HEK293T (cell line): ENCODE results near the gene SPIRE1.

Source experiments
- CTCF ChIA-PET: fragments of 350-600 bp; formaldehyde crosslinking; extraction: SDS; loops from one replicate; lab custom pipeline; 2021; ENCODE audit warnings: antibody characterized with exemption, inconsistent platforms; lab: Yijun Ruan, JAX
- POLR2A ChIA-PET: fragments of 350-600 bp; formaldehyde crosslinking; extraction: SDS; loops from one replicate; lab custom pipeline; 2020; ENCODE audit warnings: antibody characterized with exemption, inconsistent platforms; lab: Yijun Ruan, JAX
- DNase-seq: peaks from one replicate; pipeline ENCODE4 v3.0.0; 2012; ENCODE audit warnings: mixed read lengths; ENCODE audit errors: extremely low spot score
- ARNT ChIP-seq: fragments of 450-650 bp; IDR thresholded peaks from 2 replicates; pipeline ENCODE4 v1.6.1; 2017; ENCODE audit warnings: mild to moderate bottlenecking
- BHLHE40 ChIP-seq: fragments of 450-650 bp; IDR thresholded peaks from 2 replicates; pipeline ENCODE4 v1.6.1; 2016; ENCODE audit warnings: mild to moderate bottlenecking, moderate library complexity, borderline replicate concordance
- CTBP1 ChIP-seq: fragments of 450-650 bp; IDR thresholded peaks from 2 replicates; pipeline ENCODE4 v1.6.1; 2016; ENCODE audit warnings: borderline replicate concordance
- ELF4 ChIP-seq: fragments of 450-650 bp; IDR thresholded peaks from 2 replicates; pipeline ENCODE4 v1.6.1; 2017; ENCODE audit warnings: antibody characterized with exemption
- FOXA1 ChIP-seq: fragments of 450-650 bp; IDR thresholded peaks from 2 replicates; pipeline ENCODE4 v1.6.1; 2016; ENCODE audit warnings: mild to moderate bottlenecking
- FOXK2 ChIP-seq: fragments of 450-650 bp; IDR thresholded peaks from 2 replicates; pipeline ENCODE4 v1.6.1; 2016; ENCODE audit warnings: mild to moderate bottlenecking
- FOXM1 ChIP-seq: fragments of 450-650 bp; IDR thresholded peaks from 2 replicates; pipeline ENCODE4 v1.6.1; 2017; ENCODE audit warnings: mild to moderate bottlenecking, borderline replicate concordance
- HDGF ChIP-seq: fragments of 450-650 bp; IDR thresholded peaks from 2 replicates; pipeline ENCODE4 v1.6.1; 2017; ENCODE audit warnings: antibody characterized with exemption, borderline replicate concordance
- L3MBTL2 ChIP-seq: fragments of 450-650 bp; conservative IDR thresholded peaks from 2 replicates; pipeline ENCODE4 v1.6.1; 2016; ENCODE audit warnings: mild to moderate bottlenecking
- LEF1 ChIP-seq: fragments of 450-650 bp; IDR thresholded peaks from 2 replicates; pipeline ENCODE4 v1.6.1; 2017; ENCODE audit warnings: mild to moderate bottlenecking, borderline replicate concordance
- NFRKB ChIP-seq: fragments of 450-650 bp; IDR thresholded peaks from 2 replicates; pipeline ENCODE4 v1.6.1; 2016; ENCODE audit warnings: mild to moderate bottlenecking, moderate library complexity
- SP1 ChIP-seq: fragments of 450-650 bp; IDR thresholded peaks from 2 replicates; pipeline ENCODE4 v1.6.1; 2017
- SUZ12 ChIP-seq: fragments of 450-650 bp; IDR thresholded peaks from 2 replicates; pipeline ENCODE4 v1.6.1; 2016; ENCODE audit warnings: mild to moderate bottlenecking
- TARDBP ChIP-seq: fragments of 450-650 bp; IDR thresholded peaks from 2 replicates; pipeline ENCODE4 v1.6.1; 2016
- ZNF384 ChIP-seq: fragments of 450-650 bp; IDR thresholded peaks from 2 replicates; pipeline ENCODE4 v1.6.1; 2016
- TF ChIP-seq, protein P1 (sequence below): fragments of 450-650 bp; IDR thresholded peaks from 2 replicates; pipeline ENCODE4 v1.6.1; 2016

Gene SPIRE1

DNA sequence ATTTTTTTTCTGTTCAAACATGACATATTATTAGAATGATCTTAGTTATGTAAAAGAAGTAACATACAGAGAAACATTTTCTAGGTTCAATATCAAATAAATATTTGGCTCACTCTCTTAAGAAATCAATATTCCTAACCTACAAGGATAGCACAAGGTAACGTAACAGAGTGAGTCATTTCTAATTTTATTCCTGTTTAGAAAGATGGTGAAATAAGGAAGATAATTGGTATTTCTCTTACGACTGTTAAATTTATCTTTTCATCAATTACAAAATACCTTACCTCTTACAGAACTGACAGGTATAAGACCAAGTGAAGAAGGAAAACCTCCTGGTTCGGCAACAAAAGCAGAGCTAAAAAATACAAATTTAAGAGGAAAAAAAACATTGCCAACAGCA, 205.1 kb downstream of the SPIRE1 start:
- no peak for TF ChIP-seq CTBP1
- TF ChIP-seq L3MBTL2: no peak
- no peak for TF ChIP-seq ELF4
- no peak for TF ChIP-seq SUZ12
- TF ChIP-seq TARDBP: no peak
- TF ChIP-seq, protein P1, sequence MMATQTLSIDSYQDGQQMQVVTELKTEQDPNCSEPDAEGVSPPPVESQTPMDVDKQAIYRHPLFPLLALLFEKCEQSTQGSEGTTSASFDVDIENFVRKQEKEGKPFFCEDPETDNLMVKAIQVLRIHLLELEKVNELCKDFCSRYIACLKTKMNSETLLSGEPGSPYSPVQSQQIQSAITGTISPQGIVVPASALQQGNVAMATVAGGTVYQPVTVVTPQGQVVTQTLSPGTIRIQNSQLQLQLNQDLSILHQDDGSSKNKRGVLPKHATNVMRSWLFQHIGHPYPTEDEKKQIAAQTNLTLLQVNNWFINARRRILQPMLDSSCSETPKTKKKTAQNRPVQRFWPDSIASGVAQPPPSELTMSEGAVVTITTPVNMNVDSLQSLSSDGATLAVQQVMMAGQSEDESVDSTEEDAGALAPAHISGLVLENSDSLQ: no peak
- TF ChIP-seq FOXA1: no peak
- no peak for TF ChIP-seq FOXK2
- TF ChIP-seq HDGF: no peak
- TF ChIP-seq NFRKB: no peak
- TF ChIP-seq ZNF384: no peak
- no peak for TF ChIP-seq ARNT
- no peak for TF ChIP-seq BHLHE40
- TF ChIP-seq FOXM1: no peak
- ChIA-PET POLR2A (no interaction called here), CTCF (no interaction called here)
- no peak for DNase-seq

DNA sequence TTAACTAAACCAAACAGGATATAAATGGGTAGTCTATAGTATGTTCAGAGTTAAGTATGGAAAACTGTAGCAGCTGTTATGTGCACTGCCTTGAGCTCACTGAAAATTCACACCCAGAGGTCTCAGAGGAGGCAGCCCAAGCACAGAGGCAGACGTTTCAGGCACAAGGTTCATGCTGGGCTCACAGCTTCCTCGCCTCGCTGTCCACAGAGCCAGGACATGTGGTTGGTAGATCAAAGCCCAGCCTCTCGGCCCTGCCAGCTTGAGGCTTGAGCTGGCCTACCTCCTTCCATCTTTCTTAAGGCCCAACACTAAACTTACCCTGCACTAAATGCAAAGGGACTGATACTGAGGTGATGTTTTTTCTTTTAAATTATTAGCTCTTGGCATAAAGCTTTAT, 206.5 kb downstream of the SPIRE1 start:
- ChIA-PET POLR2A (no interaction called here), CTCF (interaction anchor here (0.8 kb wide), 1 partner anchor 9 kb away, joined by 3 read pairs; no protein-coding TSS in a partner anchor)
- DNase-seq: no peak
- TF ChIP-seq NFRKB (no peak), FOXK2 (no peak), LEF1 (no peak), BHLHE40 (no peak), CTBP1 (no peak), ZNF384 (no peak), L3MBTL2 (no peak), FOXA1 (no peak)

DNA sequence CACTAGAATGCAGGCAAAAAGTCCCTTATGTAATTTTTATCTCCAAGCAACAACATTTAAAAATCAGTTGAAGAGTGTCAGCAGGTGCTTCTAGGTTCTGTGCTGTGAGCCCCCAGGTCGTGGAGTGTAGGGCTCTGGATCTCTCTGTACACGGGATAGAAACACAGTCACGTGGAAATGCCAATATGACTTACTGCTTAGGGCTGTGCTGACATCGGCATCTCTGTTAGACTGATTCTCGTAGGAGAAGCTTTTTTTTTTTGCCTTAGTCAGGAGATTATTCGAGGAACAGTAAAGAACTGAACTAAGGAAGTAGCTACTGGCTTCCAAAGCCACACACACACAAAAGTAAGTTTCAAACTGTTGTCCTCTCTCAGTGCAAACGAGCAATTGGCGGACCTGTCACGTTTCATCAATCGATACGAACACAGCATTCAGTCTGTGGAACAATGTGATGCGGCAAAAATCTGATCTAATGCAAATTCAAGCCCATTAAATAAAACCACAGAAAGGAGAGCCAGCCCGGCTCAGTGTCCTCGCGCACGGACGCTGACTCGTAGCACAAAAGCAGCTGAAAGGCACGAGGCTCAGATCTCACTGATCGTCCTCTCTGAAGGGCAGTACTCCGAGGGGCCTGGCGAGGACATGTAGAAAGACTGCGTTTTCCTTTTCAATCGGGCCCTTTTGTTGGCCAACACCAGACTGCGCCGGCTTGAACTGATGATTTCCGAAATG, 208.7 kb downstream of the SPIRE1 start:
- TF ChIP-seq FOXM1 (no peak), ELF4 (no peak), FOXA1 (no peak), CTBP1 (no peak), NFRKB (no peak), TARDBP (no peak), BHLHE40 (no peak), HDGF (no peak), SP1 (no peak), SUZ12 (no peak), FOXK2 (no peak), L3MBTL2 (no peak), LEF1 (no peak), ARNT (no peak), ZNF384 (no peak)
- TF ChIP-seq, protein P1: no peak
- CTCF ChIA-PET: no interaction called here
- POLR2A ChIA-PET: no interaction called here
- no peak for DNase-seq

DNA sequence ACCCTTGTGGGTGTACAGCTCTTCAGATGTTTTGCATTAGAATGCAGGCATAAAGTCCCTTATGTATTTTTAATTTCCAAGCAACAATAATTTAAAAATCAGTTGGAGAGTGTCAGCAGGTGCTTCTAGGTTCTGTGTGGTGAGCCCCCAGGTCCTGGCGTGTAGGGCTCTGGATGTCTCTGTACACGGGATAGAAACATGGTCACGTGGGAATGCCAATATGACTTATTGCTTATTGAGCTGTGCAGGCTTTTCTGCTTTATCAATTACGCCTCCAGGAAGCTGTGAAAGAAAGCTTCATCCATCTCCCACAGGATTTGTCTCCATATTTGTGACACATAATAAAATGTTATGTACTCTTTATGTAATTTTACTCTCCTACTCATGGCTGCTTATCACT, 212.4 kb downstream of the SPIRE1 start:
- no peak for DNase-seq
- TF ChIP-seq FOXK2 (no peak), ZNF384 (no peak), ARNT (no peak), SP1 (no peak), ELF4 (no peak), L3MBTL2 (no peak), FOXA1 (no peak), NFRKB (no peak), TARDBP (no peak), LEF1 (no peak), BHLHE40 (no peak)
- TF ChIP-seq, protein P1: no peak
- ChIA-PET POLR2A (no interaction called here), CTCF (no interaction called here)

DNA sequence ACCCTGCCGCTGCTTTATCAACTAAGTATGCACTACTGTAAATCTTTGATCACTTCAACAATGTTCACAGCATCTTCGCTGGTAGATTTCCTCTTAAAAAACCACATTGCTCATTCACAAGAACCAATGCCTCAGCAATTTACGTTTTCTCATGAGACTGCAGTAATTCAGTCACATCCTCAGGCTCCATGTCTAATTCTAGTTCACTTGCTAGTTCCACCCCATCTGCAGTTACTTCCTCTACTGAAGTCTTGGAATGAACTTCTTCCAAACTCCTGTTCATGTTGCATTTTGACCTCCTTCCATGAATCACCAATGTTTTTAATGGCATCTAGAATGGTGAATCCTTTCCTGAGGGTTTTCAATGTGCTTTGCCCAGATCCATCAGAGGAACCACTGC, 214.4 kb downstream of the SPIRE1 start:
- TF ChIP-seq CTBP1: no peak
- no peak for TF ChIP-seq ELF4
- TF ChIP-seq ARNT: no peak
- TF ChIP-seq NFRKB: no peak
- TF ChIP-seq ZNF384: no peak
- TF ChIP-seq L3MBTL2: no peak
- no peak for TF ChIP-seq HDGF
- TF ChIP-seq FOXK2: no peak
- TF ChIP-seq, protein P1: no peak
- no peak for TF ChIP-seq FOXA1
- TF ChIP-seq TARDBP: no peak
- TF ChIP-seq FOXM1: no peak
- TF ChIP-seq LEF1: no peak
- TF ChIP-seq BHLHE40: no peak
- no peak for TF ChIP-seq SP1
- TF ChIP-seq SUZ12: no peak
- POLR2A ChIA-PET: interaction anchor here (1.5 kb wide), 1 partner anchor 36 kb away, joined by 4 read pairs; the partner anchor contains the start of gene PRELID3A
- CTCF ChIA-PET: no interaction called here
- no peak for DNase-seq

DNA sequence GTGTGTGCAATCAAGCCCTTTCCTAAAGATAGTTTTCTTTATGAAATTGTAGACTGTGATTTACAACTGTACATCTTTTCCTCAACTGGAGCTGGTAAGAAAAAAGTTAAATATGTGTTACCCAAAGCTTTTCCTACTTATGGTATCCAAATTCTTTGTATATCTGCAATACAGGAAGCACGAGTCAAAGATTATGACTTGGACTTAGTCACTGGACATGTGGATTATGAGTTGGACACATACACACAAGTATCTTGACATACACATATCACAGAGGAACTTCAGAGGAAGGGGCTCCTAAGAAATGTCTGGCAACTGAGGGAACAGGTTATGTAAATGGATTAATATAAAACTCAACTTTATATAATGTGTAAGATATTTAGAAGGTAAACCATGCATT, 215.0 kb downstream of the SPIRE1 start:
- TF ChIP-seq HDGF: no peak
- no peak for TF ChIP-seq BHLHE40
- ChIA-PET POLR2A (no interaction called here), CTCF (no interaction called here)
- DNase-seq: no peak
